ENCODE data around the gene CDC20B.

- TF ChIP-seq POLR2AphosphoS5 (IDR thresholded peaks at IDR 0.05; ENCODE audit: low read depth) = no peak
- TF ChIP-seq CTCF (conservative IDR thresholded peaks at IDR 0.05; ENCODE audit: low read depth in 2 of 2) = peak; percentile 42 to 52
- TF ChIP-seq EZH2 (IDR thresholded peaks at IDR 0.05; ENCODE audit: low read depth, unreplicated experiment) = peak; percentile 80
- no peak for TF ChIP-seq JUNB (IDR thresholded peaks at IDR 0.05; ENCODE audit: unreplicated experiment)
- no peak for TF ChIP-seq REST (IDR thresholded peaks at IDR 0.05; ENCODE audit: unreplicated experiment)
- no peak; the same call in 1 of the 2 replicates for TF ChIP-seq CREB1 (CRISPR knock-in tag; IDR thresholded peaks at IDR 0.05; ENCODE audit: low read depth)
These were observed 47.6 kb upstream of the CDC20B start for GRCh38 chr5:55220433-55221185.
